Tibial nerve (tissue), 4 donors: ENCODE measurements around the gene WFS1.

Experiments
- EP300 ChIP-seq, 2 donors: sonication (generic); formaldehyde crosslinking; IDR thresholded peaks; one replicate each; pipeline ENCODE4 v1.6.1; 2017; ENCODE audit warnings: antibody characterized with exemption in 2 of 2, mild to moderate bottlenecking in 1 of 2
- POLR2A ChIP-seq, 2 donors: fragments of 450-650 bp; IDR thresholded peaks; one replicate each; pipeline ENCODE4 v1.6.1; 2017; ENCODE audit warnings: antibody characterized with exemption in 2 of 2, mild to moderate bottlenecking in 2 of 2, moderate library complexity in 2 of 2
- TF ChIP-seq, protein P1 (sequence below), 5 experiments: fragments of 200-600 bp in 3 of 5; fragments of 450-650 bp in 2 of 5; sonication (generic) in 3 of 5; IDR thresholded peaks; one replicate each; pipeline ENCODE4 v1.5.1; 2016 to 2019; ENCODE audit warnings: antibody characterized with exemption in 5 of 5, mild to moderate bottlenecking in 3 of 5, moderate library complexity in 2 of 5

DNA sequence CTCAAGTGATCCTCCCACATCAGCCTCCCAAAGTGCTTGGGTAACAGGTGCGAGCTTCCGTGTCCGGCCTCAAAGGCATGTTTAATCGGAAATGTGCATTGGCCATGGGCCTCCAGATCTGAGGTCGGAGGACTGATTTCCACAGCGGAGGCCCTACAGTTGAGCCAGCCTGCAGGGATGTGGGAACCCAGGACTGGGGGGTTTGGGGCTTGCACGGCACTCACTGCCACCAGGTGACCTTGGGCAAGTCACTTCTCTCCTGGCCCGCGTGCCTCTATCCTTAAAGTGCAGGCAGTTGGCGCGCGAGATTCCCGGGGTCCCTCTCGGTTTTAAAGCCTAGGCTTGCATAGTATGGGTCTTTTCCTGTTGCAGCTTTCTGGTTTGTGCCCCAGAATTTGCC, 18.3 kb upstream of the WFS1 start:
- TF ChIP-seq EP300 (IDR thresholded peaks at IDR 0.05) (no peak), POLR2A (IDR thresholded peaks at IDR 0.05) (no peak)
- TF ChIP-seq, protein P1, sequence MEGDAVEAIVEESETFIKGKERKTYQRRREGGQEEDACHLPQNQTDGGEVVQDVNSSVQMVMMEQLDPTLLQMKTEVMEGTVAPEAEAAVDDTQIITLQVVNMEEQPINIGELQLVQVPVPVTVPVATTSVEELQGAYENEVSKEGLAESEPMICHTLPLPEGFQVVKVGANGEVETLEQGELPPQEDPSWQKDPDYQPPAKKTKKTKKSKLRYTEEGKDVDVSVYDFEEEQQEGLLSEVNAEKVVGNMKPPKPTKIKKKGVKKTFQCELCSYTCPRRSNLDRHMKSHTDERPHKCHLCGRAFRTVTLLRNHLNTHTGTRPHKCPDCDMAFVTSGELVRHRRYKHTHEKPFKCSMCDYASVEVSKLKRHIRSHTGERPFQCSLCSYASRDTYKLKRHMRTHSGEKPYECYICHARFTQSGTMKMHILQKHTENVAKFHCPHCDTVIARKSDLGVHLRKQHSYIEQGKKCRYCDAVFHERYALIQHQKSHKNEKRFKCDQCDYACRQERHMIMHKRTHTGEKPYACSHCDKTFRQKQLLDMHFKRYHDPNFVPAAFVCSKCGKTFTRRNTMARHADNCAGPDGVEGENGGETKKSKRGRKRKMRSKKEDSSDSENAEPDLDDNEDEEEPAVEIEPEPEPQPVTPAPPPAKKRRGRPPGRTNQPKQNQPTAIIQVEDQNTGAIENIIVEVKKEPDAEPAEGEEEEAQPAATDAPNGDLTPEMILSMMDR (IDR thresholded peaks at IDR 0.05): no peak
